Smooth muscle cell (in vitro differentiated cells): ENCODE results near the gene RNF182. TPM values are rescaled to one million over a fixed set of nuclear protein-coding genes. Genes with fewer than 3 reads are reported as not detected.
"Not testable (repeated sequence)": the region's sequence is repeated elsewhere in the genome, so short reads cannot be mapped to it uniquely, and the experiment has no call there.

ENCODE experiments used
- DNase-seq: peaks from one replicate; lab custom pipeline; 2025; ENCODE audit not compliant: unreplicated experiment; lab: John Stamatoyannopoulos, UW
- H2AFZ ChIP-seq: fragments of 200-600 bp; sonication (generic); 2 replicates; pipeline ENCODE4 v1.6.0; 2016; ENCODE audit warnings: antibody characterized with exemption, low read depth, mild to moderate bottlenecking
- H3F3A ChIP-seq: fragments of 200-600 bp; sonication (generic); 2 replicates; pipeline ENCODE4 v1.6.0; 2017; ENCODE audit warnings: antibody characterized with exemption, low read depth
- H3K27ac ChIP-seq: fragments of 200-600 bp; sonication (generic); 2 replicates; pipeline ENCODE4 v1.5.1; 2016; ENCODE audit warnings: low read depth, mild to moderate bottlenecking
- H3K27me3 ChIP-seq: fragments of 200-600 bp; sonication (generic); 2 replicates; pipeline ENCODE4 v1.6.1; 2016; ENCODE audit warnings: low read depth, mild to moderate bottlenecking
- H3K36me3 ChIP-seq: fragments of 200-600 bp; sonication (generic); 2 replicates; pipeline ENCODE4 v1.5.1; 2016; ENCODE audit warnings: low read depth
- H3K4me1 ChIP-seq: fragments of 200-600 bp; sonication (generic); 2 replicates; pipeline ENCODE4 v1.5.1; 2016; ENCODE audit warnings: low read depth
- H3K4me2 ChIP-seq: fragments of 200-600 bp; sonication (generic); 2 replicates; pipeline ENCODE4 v1.6.0; 2016; ENCODE audit warnings: mild to moderate bottlenecking
- H3K4me3 ChIP-seq: fragments of 200-600 bp; sonication (generic); 2 replicates; pipeline ENCODE4 v1.5.1; 2016; ENCODE audit warnings: mild to moderate bottlenecking
- H3K79me2 ChIP-seq: fragments of 200-600 bp; sonication (generic); 2 replicates; pipeline ENCODE4 v1.6.0; 2016; ENCODE audit warnings: low read depth, mild to moderate bottlenecking
- H3K9ac ChIP-seq: fragments of 200-600 bp; sonication (generic); 2 replicates; pipeline ENCODE4 v1.6.0; 2016; ENCODE audit warnings: low read depth
- H3K9me3 ChIP-seq: fragments of 200-600 bp; sonication (generic); replicated peaks from 2 replicates; pipeline ENCODE4 v1.5.1; 2016; ENCODE audit warnings: low read depth
- H4K20me1 ChIP-seq: fragments of 200-600 bp; sonication (generic); 2 replicates; pipeline ENCODE4 v1.6.0; 2016; ENCODE audit warnings: low read depth
- WGBS: methylation state at CpG from one replicate; pipeline ENCODE4 v1.1.7; 2016; ENCODE audit warnings: low lambda C conversion rate; 5-methylcytosine and 5-hydroxymethylcytosine counted together
- polyA plus RNA-seq: library from polyadenylated mRNA; unstranded; fragments of >200 nt; fragmentation: Nextera tagmentation; extraction: Ambion mirVana; gene quantifications from 2 replicates; pipeline ENCODE4 v1.2.1, GENCODE V29; 2016
- total RNA-seq: library from RNA; depleted of rRNA; stranded (reverse); fragments of >200 nt; gene quantifications from 2 replicates; pipeline ENCODE4 v1.2.3, GENCODE V29; 2014
- TF ChIP-seq, protein P1 (sequence below): fragments of 200-600 bp; sonication (generic); IDR thresholded peaks from 2 replicates; pipeline ENCODE4 v1.5.1; 2017; ENCODE audit warnings: borderline replicate concordance, mild to moderate bottlenecking, antibody characterized with exemption; ENCODE audit not compliant: insufficient read depth, poor library complexity, severe bottlenecking

Gene RNF182
- total and polyA plus RNA-seq, 2 experiments from 2014 or later, result 0.76 TPM; not detected in 1

DNA sequence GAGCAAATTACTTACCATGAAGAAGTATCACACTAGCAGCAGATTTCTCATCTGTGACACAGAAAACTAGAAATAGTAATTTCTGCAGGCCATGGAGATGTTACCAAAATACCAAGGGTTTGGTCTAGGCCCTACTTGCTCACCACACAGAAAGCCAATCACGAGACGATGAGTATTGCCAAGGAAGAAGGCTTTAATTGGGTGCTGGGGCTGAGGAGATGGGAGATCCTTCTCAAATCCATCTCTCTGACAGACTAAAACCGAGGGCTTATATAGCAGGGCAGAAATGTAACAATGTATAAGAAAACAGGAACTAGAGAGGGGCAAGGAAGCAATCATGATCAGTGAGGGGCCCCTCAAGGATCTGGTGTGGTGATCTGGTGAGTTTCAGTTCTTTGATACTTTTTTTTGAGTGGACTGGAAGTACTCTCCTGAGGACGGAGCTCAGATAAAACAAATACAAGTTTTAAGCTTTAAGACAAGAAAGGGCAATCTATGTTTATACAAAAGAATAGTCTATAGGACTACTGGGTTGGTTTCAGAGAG lies 40.9 kb downstream of the RNF182 start:
- DNase-seq, result no peak
- Histone ChIP-seq H3K4me2 (no peak overlapping the region), H3K79me2 (no peaks in the 10 kb centered on the region), H2AFZ (no peak overlapping the region), H3K27me3 (no peaks in the 10 kb centered on the region), H3K36me3 (no peaks in the 10 kb centered on the region), H3K27ac (no peak overlapping the region), H4K20me1 (no peaks in the 10 kb centered on the region), H3K9me3 (no peaks in the 10 kb centered on the region), H3F3A (no peaks in the 10 kb centered on the region), H3K4me3 (no peak overlapping the region), H3K4me1 (no peaks in the 10 kb centered on the region), H3K9ac (no peak overlapping the region)
- TF ChIP-seq, protein P1, sequence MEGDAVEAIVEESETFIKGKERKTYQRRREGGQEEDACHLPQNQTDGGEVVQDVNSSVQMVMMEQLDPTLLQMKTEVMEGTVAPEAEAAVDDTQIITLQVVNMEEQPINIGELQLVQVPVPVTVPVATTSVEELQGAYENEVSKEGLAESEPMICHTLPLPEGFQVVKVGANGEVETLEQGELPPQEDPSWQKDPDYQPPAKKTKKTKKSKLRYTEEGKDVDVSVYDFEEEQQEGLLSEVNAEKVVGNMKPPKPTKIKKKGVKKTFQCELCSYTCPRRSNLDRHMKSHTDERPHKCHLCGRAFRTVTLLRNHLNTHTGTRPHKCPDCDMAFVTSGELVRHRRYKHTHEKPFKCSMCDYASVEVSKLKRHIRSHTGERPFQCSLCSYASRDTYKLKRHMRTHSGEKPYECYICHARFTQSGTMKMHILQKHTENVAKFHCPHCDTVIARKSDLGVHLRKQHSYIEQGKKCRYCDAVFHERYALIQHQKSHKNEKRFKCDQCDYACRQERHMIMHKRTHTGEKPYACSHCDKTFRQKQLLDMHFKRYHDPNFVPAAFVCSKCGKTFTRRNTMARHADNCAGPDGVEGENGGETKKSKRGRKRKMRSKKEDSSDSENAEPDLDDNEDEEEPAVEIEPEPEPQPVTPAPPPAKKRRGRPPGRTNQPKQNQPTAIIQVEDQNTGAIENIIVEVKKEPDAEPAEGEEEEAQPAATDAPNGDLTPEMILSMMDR, result no peak
- WGBS, result 97% methylated on average over 4 of the region's 4 CpGs

DNA sequence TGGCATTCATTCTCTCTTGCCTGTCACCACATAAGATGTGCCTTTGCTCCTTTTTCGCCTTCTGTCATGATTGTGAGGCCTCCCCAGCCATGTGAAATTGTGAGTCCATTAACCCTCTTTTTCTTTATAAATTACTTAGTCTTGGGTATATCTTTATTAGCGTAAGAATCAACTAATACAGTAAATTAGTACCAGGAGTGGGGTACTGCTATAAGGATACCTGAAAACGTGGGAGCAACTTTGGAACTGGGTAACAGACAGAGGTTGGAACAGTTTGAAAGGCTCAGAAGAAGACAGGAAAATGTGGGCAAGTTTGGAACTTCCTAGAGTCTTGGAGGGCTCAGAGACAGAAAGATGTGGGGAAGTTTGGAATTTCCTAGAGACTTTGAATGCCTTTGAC lies 46.6 kb downstream of the RNF182 start:
- H3K4me3 ChIP-seq, result no peak overlapping the region
- WGBS, result 87% methylated on average over 3 of the region's 3 CpGs
- DNase-seq, result no peak

DNA sequence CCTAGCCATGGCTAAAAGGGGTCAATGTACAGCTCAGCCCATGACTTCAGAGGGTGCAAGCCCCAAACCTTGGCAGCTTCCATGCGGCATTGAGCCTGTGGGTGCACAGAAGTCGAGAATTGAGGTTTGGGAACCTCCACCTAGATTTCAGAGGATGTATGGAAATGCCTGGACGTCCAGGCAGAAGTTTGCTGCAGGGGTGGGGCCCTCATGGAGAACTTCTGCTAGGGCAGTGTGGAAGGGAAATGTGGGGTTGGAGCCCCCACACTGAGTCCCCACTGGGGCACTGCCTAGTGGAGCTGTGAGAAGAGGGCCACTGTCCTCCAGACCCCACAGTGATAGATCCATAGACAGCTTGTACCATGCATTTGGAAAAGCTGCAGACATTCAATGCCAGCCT lies 47.9 kb downstream of the RNF182 start:
- 88% methylated on average over 3 of the region's 3 CpGs for WGBS
- not testable (repeated sequence) for H3K4me1 ChIP-seq, DNase-seq, H4K20me1 ChIP-seq, H3K4me3 ChIP-seq, H3K36me3 ChIP-seq, H3K9ac ChIP-seq, H3K4me2 ChIP-seq, H3K27ac ChIP-seq, H2AFZ ChIP-seq, H3K79me2 ChIP-seq, H3K27me3 ChIP-seq, H3F3A ChIP-seq, H3K9me3 ChIP-seq

More for the DNA sequence above, 46.6 kb downstream of the RNF182 start:
- Histone ChIP-seq H3K79me2 (no peaks in the 10 kb centered on the region), H3K27ac (no peak overlapping the region), H3K27me3 (no peaks in the 10 kb centered on the region), H3K4me1 (no peaks in the 10 kb centered on the region), H3K36me3 (no peaks in the 10 kb centered on the region), H3K9ac (no peak overlapping the region), H4K20me1 (no peaks in the 10 kb centered on the region), H3F3A (no peaks in the 10 kb centered on the region), H3K9me3 (no peaks in the 10 kb centered on the region), H2AFZ (no peak overlapping the region), H3K4me2 (no peak overlapping the region)
- TF ChIP-seq, protein P1, result no peak

DNA sequence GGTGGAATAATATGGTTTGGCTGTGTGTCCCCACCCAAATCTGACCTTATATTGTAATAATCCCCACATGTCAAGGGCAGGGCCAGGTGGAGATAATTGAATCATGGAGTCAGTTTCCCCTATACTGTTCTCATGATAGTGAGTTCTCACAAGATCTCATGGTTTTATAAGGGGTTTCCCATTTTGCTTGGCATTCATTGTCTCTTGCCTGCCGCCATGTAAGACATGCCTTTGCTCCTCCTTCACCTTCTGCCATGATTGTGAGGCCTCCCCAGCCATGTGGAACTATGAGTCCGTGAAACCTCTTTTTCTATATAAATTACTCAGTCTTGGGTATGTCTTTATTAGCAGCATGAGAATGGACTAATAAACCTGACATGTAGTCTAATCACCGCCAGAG lies 48.7 kb downstream of the RNF182 start:
- H3K4me2 ChIP-seq, H2AFZ ChIP-seq, H3K4me1 ChIP-seq, H3K36me3 ChIP-seq, H4K20me1 ChIP-seq, H3K9me3 ChIP-seq, H3K27ac ChIP-seq, H3K79me2 ChIP-seq, DNase-seq, H3K4me3 ChIP-seq, H3F3A ChIP-seq, H3K9ac ChIP-seq, H3K27me3 ChIP-seq: not testable (repeated sequence)
- WGBS, result 91% methylated on average over 3 of the region's 3 CpGs
